K562 (cell line): ENCODE data around the gene MRPL4. TPM values are rescaled to one million over a fixed set of nuclear protein-coding genes. Genes with fewer than 3 reads are reported as not detected.
A peak's percentile ranks its signal among the peaks of the same experiment; 100 is the strongest.

ENCODE experiments used
- BRCA1 ChIP-seq, 2 experiments: fragments of 450-650 bp in 1 of 2; sonication (generic) in 1 of 2; formaldehyde crosslinking in 1 of 2; IDR thresholded peaks; 2 replicates each; pipeline versions ENCODE4 v1.5.0 to v1.6.1; 2017 to 2020; ENCODE audit warnings: mild to moderate bottlenecking in 1 of 2, missing genetic modification reagents in 1 of 2
- CREB5 ChIP-seq: fragments of 250-450 bp; sonication (Bioruptor Pico); IDR thresholded peaks from 2 replicates; pipeline ENCODE4 v1.5.0; 2020; ENCODE audit warnings: mild to moderate bottlenecking
- HDGF ChIP-seq: fragments of 450-650 bp; IDR thresholded peaks from 2 replicates; pipeline ENCODE4 v1.6.1; 2016
- JUND ChIP-seq, 2 experiments: IDR thresholded peaks; 2 replicates in 1 of 2; 3 replicates in 1 of 2; pipeline ENCODE4 v1.6.1; 2011; ENCODE audit warnings: borderline replicate concordance in 2 of 2, low read depth in 2 of 2, low read length in 2 of 2, improper control_type of control experiment in 1 of 2, missing biosample characterization in 1 of 2, missing genetic modification characterization in 1 of 2, missing genetic modification reagents in 1 of 2
- MBD2 ChIP-seq: sonication (generic); IDR thresholded peaks from 2 replicates; pipeline ENCODE4 v1.6.1; 2016; ENCODE audit warnings: low read depth, borderline replicate concordance
- MNT ChIP-seq, 2 experiments: fragments of 450-650 bp; conservative IDR thresholded peaks; 2 replicates each; pipeline ENCODE4 v1.6.1; 2017; ENCODE audit warnings: mild to moderate bottlenecking in 2 of 2, moderate library complexity in 2 of 2
- POLR2G ChIP-seq: fragments of 200-400 bp; formaldehyde crosslinking; IDR thresholded peaks from 2 replicates; pipeline ENCODE4 v1.6.1; 2017; ENCODE audit warnings: low read depth, mild to moderate bottlenecking, antibody characterized with exemption, low read length, moderate library complexity
- PRDM10 ChIP-seq: fragments of 450-650 bp; IDR thresholded peaks from 2 replicates; pipeline ENCODE4 v1.6.1; 2018; ENCODE audit not compliant: partially characterized antibody
- SMARCC2 ChIP-seq: fragments of 450-650 bp; IDR thresholded peaks from 2 replicates; pipeline ENCODE4 v1.6.1; 2017; ENCODE audit warnings: antibody characterized with exemption, moderate library complexity, mild to moderate bottlenecking, low read depth
- TAF7 ChIP-seq: fragments of 450-650 bp; IDR thresholded peaks from 2 replicates; pipeline ENCODE4 v1.6.1; 2016; ENCODE audit warnings: missing genetic modification characterization, missing compliant biosample characterization
- TCF7L2 ChIP-seq: fragments of 150-350 bp; IDR thresholded peaks from 2 replicates; pipeline ENCODE4 v1.6.1; 2016; ENCODE audit warnings: low read depth, mild to moderate bottlenecking, low read length, moderate library complexity
- TEAD4 ChIP-seq, 2 experiments: sonication (generic) in 1 of 2; formaldehyde crosslinking in 1 of 2; IDR thresholded peaks; 2 replicates each; pipeline versions ENCODE4 v1.6.1 to v1.8.0; 2012 to 2022; ENCODE audit warnings: borderline replicate concordance in 1 of 2, inconsistent platforms in 1 of 2, low read length in 1 of 2, mild to moderate bottlenecking in 1 of 2, missing genetic modification reagents in 1 of 2
- ZNF311 ChIP-seq: fragments of 250-450 bp; sonication (Bioruptor Pico); IDR thresholded peaks from 2 replicates; pipeline ENCODE4 v1.4.0; 2020; ENCODE audit warnings: mild to moderate bottlenecking, moderate library complexity
- ZNF354B ChIP-seq: fragments of 250-450 bp; sonication (Bioruptor Pico); IDR thresholded peaks from 2 replicates; pipeline ENCODE4 v1.4.0; 2020
- polyA plus RNA-seq, 8 experiments: library from polyadenylated mRNA; depleted of rRNA in 4 of 8; stranded (reverse) in 5 of 8; unstranded in 3 of 8; fragments of >200 nt; fragmentation: Nextera tagmentation in 2 of 8; fragmentation: Illumina TruSeq in 1 of 8; extraction: Ambion mirVana in 2 of 8; extraction: Trizol in 1 of 8; gene quantifications; 2 replicates each; pipeline versions ENCODE4 v1.2.1 to v1.2.3, GENCODE V29; 2011 to 2014; ENCODE audit warnings: inconsistent platforms in 1 of 8, missing spikeins in 1 of 8
- total RNA-seq, 7 experiments: library from RNA; depleted of rRNA in 6 of 7; stranded (reverse); fragments of >200 nt in 6 of 7; fragmentation: Illumina TruSeq in 2 of 7; extraction: Trizol in 2 of 7; gene quantifications; 2 replicates each; pipeline versions ENCODE4 v1.2.1 to v1.2.3, GENCODE V29; 2011 to 2021; ENCODE audit warnings: low replicate concordance in 1 of 7
- TF ChIP-seq, protein P1 (sequence below): fragments of 450-650 bp; IDR thresholded peaks from 2 replicates; pipeline ENCODE4 v1.6.1; 2014; ENCODE audit warnings: low read depth, mild to moderate bottlenecking, moderate library complexity, borderline replicate concordance

MRPL4 gene
- total and polyA plus RNA-seq, 9 of the 15 experiments (the other 6 are each of a cell fraction or from before 2014, with no cell fraction given), result 1.4 to 239 (median 64.9) TPM

- TF ChIP-seq PRDM10 (peak; percentile 97), POLR2G (peak; percentile 78), TEAD4 (IDR thresholded peaks at IDR 0.05; ENCODE audit: low read length) (0 out of 2 replicates have a peak, but pooled peaks have one; percentile 18), TEAD4 (CRISPR knock-in tag; IDR thresholded peaks at IDR 0.05; ENCODE audit: borderline replicate concordance) (no peak), SMARCC2 (no peak), TCF7L2 (0 out of 2 replicates have a peak, but pooled peaks have one; percentile 12), JUND (IDR thresholded peaks at IDR 0.05; ENCODE audit: borderline replicate concordance, low read depth, low read length) (no peak), JUND (tag; IDR thresholded peaks at IDR 0.05; ENCODE audit: borderline replicate concordance, low read depth, low read length) (no peak), BRCA1 (IDR thresholded peaks at IDR 0.05) (no peak), BRCA1 (CRISPR knock-in tag; IDR thresholded peaks at IDR 0.05) (0 out of 2 replicates have a peak, but pooled peaks have one; percentile 20), MBD2 (no peak; the same call in 1 of the 2 replicates), MNT (conservative IDR thresholded peaks at IDR 0.05) (peak in 1 of 2 experiments; percentile 22; a peak in 2 of 4 replicates), ZNF311 (no peak), ZNF354B (CRISPR knock-in tag) (no peak), TAF7 (tag) (no peak), CREB5 (CRISPR knock-in tag) (no peak), HDGF (peak; percentile 64; the same call in 1 of the 2 replicates)
- TF ChIP-seq, protein P1, sequence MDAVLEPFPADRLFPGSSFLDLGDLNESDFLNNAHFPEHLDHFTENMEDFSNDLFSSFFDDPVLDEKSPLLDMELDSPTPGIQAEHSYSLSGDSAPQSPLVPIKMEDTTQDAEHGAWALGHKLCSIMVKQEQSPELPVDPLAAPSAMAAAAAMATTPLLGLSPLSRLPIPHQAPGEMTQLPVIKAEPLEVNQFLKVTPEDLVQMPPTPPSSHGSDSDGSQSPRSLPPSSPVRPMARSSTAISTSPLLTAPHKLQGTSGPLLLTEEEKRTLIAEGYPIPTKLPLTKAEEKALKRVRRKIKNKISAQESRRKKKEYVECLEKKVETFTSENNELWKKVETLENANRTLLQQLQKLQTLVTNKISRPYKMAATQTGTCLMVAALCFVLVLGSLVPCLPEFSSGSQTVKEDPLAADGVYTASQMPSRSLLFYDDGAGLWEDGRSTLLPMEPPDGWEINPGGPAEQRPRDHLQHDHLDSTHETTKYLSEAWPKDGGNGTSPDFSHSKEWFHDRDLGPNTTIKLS, result 0 out of 2 replicates have a peak, but pooled peaks have one; percentile 37
These were observed 41.0 kb downstream of the MRPL4 start (continued) for GRCh38 chr19:10292789-10293636.
